ENCODE measurements around the gene PLPP2. TPM values are rescaled to one million over a fixed set of nuclear protein-coding genes. Genes with fewer than 3 reads are reported as not detected.
"Not testable (repeated sequence)": the region's sequence is repeated elsewhere in the genome, so short reads cannot be mapped to it uniquely, and the experiment has no call there.

PLPP2 gene
- total and polyA plus RNA-seq, 4 donors = 11.8 to 24.2 (median 13.8) TPM

DNA sequence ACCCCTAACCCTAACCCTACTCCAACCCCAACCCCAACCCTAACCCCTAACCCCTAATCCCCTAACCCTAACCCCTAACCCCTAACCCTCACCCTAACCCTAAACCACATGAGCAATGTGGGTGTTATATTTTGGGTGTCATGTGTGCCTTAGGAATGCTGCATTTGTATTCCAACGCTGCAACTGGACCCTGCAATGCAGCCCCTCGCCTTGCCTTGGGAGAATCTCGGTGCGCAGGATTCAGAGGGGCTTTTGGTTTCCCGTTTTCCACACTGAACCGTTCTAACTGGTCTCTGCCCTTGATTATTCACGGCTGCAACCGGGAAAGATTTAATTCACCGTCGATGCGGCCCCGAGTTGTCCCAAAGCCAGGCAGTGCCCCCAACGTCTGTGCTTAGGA lies 45.3 kb downstream of the PLPP2 start:
- H3K4me3 ChIP-seq (ENCODE audit: low read depth, low read length); H3K9me3 ChIP-seq (ENCODE audit: control insufficient read depth, insufficient read depth, low read length); H3K27ac ChIP-seq (ENCODE audit: low read depth, low read length); H3K4me1 ChIP-seq (ENCODE audit: control insufficient read depth, insufficient read depth, low read length); DNase-seq (ENCODE audit: low read depth in 4 of 6, low spot score in 6 of 6); H3K27me3 ChIP-seq (ENCODE audit: control insufficient read depth, insufficient read depth, low read length); H3K36me3 ChIP-seq (ENCODE audit: control insufficient read depth, insufficient read depth, low read length): not testable (repeated sequence)
- 75% methylated on average over 6 of the region's 13 CpGs for WGBS (ENCODE audit: insufficient coverage)

DNA sequence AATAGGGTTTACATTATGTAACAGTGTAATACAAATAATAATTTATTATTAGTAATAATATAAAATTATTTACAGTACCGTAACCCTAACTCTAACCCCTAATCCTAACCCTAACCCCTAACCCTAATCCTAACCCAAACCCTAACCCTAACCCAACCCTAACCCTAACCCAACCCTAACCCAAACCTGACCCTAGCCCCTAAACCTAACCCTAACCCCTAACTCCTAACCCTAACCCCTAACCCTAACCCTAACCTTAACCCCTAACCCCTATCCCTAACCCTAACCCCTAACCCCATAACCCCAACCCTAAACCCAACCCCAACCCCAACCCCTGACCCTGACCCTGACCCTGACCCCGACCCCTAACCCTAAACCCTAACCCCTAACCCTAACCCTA lies 45.7 kb downstream of the PLPP2 start:
- H3K9me3 ChIP-seq (ENCODE audit: control insufficient read depth, insufficient read depth, low read length) = no peaks in the 10 kb centered on the region
- no peak overlapping the region for H3K4me3 ChIP-seq (ENCODE audit: low read depth, low read length)
- H3K27ac ChIP-seq (ENCODE audit: low read depth, low read length) = no peak overlapping the region
- no peaks in the 10 kb centered on the region for H3K4me1 ChIP-seq (ENCODE audit: control insufficient read depth, insufficient read depth, low read length)
- 100% methylated on average over 2 of the region's 2 CpGs for WGBS (ENCODE audit: insufficient coverage)
- no peak for DNase-seq (ENCODE audit: low read depth in 4 of 6, low spot score in 6 of 6)
- no peaks in the 10 kb centered on the region for H3K27me3 ChIP-seq (ENCODE audit: control insufficient read depth, insufficient read depth, low read length)
- no peaks in the 10 kb centered on the region for H3K36me3 ChIP-seq (ENCODE audit: control insufficient read depth, insufficient read depth, low read length)

Other genes with a start within 250 kb of the PLPP2 start
- gene OR4F17, start 184.3 kb downstream of the PLPP2 start, total RNA-seq = not detected
- not detected for gene OR4F17, start 184.3 kb downstream of the PLPP2 start, polyA plus RNA-seq (ENCODE audit: insufficient read length in 2 of 2)
- gene MIER2, start 53.4 kb upstream of the PLPP2 start, total RNA-seq = 10 to 100 TPM in 1 of 2 donors, 1 to 10 TPM in 1; 9.4 to 17.7 TPM
- gene MIER2, start 53.4 kb upstream of the PLPP2 start, polyA plus RNA-seq (ENCODE audit: insufficient read length in 2 of 2) = 10 to 100 TPM; 39.2 to 49.0 TPM
- gene C2CD4C, start 117.7 kb upstream of the PLPP2 start, total RNA-seq = 1 to 10 TPM; 8.7 to 9.4 TPM
- gene C2CD4C, start 117.7 kb upstream of the PLPP2 start, polyA plus RNA-seq (ENCODE audit: insufficient read length in 2 of 2) = 10 to 100 TPM; 30.8 to 32.6 TPM
- 10 to 100 TPM; 15.5 to 24.2 TPM for gene SHC2, start 169.6 kb upstream of the PLPP2 start, total RNA-seq
- gene SHC2, start 169.6 kb upstream of the PLPP2 start, polyA plus RNA-seq (ENCODE audit: insufficient read length in 2 of 2) = 100 to 1,000 TPM in 1 of 2 donors, 10 to 100 TPM in 1; 92.7 to 111 TPM
- gene MADCAM1, start 205.1 kb upstream of the PLPP2 start, total RNA-seq = 1 to 10 TPM in 1 of 2 donors, under 1 TPM in 1; 0.40 to 2.6 TPM
- gene MADCAM1, start 205.1 kb upstream of the PLPP2 start, polyA plus RNA-seq (ENCODE audit: insufficient read length in 2 of 2) = 1 to 10 TPM; 5.3 to 7.1 TPM
- 10 to 100 TPM in 1 of 2 donors, 1 to 10 TPM in 1; 9.9 to 23.9 TPM for gene TPGS1, start 216.1 kb upstream of the PLPP2 start, total RNA-seq
- 10 to 100 TPM; 30.3 to 31.3 TPM for gene TPGS1, start 216.1 kb upstream of the PLPP2 start, polyA plus RNA-seq (ENCODE audit: insufficient read length in 2 of 2)
- 10 to 100 TPM; 35.5 to 85.5 TPM for gene CDC34, start 240.4 kb upstream of the PLPP2 start, total RNA-seq
- gene CDC34, start 240.4 kb upstream of the PLPP2 start, polyA plus RNA-seq (ENCODE audit: insufficient read length in 2 of 2) = 10 to 100 TPM; 86.6 to 92.0 TPM

Data from spinal cord (tissue), 10 donors.